GM03348 (cell line): Measurements from ENCODE around the gene ANTKMT.

Experiments
- DNase-seq: peaks from one replicate; pipeline ENCODE4 v3.0.0; 2012; ENCODE audit warnings: low spot score

ANTKMT gene, protein sequence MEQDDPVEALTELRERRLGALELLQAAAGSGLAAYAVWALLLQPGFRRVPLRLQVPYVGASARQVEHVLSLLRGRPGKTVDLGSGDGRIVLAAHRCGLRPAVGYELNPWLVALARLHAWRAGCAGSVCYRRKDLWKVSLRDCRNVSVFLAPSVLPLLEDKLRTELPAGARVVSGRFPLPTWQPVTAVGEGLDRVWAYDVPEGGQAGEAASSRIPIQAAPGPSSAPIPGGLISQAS

DNA sequence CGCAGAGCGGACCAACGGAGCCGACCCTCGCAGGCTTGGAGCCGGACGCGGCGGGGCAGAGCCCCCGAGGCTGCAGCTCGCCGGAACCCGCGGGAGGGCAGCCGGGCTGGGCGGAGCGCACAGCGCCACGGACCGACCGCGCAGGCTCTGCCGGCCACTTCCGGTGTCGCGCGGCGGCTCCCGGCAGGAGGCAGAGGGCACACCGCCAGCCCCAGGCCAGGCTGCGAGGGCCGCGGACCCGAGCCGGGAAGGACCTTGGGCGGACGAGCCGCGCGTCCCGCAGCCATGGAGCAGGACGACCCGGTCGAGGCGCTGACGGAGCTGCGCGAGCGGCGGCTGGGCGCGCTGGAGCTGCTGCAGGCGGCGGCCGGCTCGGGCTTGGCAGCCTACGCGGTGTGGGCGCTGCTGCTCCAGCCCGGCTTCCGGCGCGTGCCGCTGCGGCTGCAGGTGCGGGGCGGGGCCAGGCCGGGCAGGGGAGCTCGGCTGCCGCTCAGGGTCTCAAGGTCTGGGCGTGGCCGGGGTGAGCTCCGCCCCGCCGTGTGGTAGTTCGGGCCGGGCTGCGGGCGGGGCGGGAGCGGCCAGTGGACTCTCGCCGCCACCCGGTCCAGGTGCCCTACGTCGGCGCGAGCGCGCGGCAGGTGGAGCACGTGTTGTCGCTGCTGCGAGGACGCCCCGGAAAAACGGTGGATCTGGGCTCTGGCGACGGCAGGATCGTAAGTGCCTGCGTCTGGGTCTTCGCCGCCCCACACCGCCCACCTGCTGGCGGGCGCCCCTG is at the start of gene ANTKMT:
ANTKMT (plus strand) TSS at position 157 of the 775 bp plus-strand sequence; CDS start at position 286, 129 bp downstream.
- peak; percentile 93 for DNase-seq

DNA sequence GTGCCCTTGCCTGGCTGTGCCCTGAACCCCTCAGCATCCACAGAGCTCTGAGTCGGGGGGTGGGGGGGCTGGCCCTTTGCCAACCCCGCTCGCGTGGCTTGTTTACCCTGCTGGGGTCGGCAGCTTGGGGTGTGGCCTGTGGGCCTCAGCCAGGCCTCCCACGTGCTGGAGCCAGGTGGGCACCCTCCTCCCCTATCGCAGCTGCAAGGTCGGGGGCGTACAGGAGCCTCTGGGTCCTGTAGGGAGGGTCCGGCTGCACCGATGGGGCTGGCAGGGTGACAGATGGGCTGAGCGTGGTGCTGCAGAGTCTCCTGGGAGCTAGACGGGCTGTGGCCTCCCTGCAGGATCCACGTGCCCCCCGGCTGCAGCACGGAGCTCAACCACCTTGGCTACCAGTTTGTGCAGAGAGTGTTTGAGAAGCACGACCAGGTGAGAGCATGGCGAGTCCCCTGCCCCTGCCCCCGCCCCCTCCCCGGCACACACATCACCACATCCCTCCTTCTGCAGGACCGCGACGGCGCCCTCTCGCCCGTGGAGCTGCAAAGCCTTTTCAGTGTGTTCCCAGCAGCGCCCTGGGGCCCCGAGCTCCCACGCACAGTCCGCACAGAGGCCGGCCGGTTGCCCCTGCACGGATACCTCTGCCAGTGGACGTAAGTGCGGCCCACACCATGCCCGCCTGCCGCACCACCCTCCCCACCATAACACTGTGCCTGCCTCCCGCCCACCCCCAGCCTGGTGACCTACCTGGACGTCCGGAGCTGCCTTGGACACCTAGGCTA is 49.4 kb upstream of the ANTKMT start:
- DNase-seq = no peak

DNA sequence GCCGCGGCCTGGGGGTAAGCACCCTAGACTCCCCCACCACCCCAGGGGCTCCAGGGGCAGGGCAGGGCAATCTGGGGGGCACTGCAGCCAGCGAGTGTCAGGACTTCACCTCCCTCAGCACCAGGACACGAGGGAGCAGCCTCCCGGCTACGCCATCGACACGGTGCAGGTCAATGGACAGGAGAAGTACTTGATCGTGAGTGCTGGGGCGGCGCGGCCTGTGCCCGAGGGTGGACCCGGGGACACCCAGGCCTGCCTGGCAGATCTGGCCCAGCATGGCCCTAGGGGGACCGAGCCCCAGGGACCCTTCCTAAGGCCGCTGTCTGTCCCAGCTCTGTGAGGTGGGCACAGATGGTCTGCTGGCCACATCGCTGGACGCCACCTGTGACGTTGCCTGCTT is 48.6 kb upstream of the ANTKMT start:
- no peak for DNase-seq

DNA sequence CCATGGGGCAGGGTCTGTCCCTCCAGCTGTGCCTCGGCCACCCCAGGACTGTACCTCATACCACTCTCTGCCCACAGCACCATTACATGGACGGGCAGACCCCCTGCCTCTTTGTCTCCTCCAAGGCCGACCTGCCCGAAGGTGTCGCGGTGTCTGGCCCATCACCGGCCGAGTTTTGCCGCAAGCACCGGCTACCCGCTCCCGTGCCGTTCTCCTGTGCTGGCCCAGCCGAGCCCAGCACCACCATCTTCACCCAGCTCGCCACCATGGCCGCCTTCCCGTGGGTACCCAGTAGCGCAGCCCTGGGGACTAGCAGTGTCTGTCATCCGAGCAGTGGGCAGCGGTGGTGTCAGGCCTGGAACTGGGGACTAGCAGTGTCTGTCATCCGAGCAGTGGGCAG is 48.1 kb upstream of the ANTKMT start:
- no peak for DNase-seq

DNA sequence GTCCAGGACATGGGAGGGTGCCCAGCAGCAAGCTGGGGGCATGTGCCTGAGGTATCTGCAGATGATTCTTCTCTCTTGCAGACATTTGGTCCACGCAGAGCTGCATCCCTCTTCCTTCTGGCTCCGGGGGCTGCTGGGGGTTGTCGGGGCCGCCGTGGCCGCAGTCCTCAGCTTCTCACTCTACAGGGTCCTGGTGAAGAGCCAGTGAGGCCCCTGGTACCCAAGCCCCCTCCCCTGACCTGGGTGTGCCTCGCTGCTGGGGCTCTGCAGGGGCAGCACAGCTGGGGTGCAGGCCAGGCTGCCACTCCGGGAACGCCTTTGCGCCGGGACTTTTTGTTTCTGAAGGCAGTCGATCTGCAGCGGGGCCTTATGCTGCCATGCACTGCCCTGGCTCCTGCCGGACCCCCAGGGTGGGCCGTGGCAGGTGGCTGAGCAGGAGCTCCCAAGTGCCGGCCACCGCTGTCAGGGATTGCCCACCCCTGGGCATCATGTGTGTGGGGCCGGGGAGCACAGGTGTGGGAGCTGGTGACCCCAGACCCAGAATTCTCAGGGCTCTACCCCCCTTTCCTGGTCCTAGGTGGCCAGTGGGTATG is 47.5 kb upstream of the ANTKMT start:
- no peak for DNase-seq

DNA sequence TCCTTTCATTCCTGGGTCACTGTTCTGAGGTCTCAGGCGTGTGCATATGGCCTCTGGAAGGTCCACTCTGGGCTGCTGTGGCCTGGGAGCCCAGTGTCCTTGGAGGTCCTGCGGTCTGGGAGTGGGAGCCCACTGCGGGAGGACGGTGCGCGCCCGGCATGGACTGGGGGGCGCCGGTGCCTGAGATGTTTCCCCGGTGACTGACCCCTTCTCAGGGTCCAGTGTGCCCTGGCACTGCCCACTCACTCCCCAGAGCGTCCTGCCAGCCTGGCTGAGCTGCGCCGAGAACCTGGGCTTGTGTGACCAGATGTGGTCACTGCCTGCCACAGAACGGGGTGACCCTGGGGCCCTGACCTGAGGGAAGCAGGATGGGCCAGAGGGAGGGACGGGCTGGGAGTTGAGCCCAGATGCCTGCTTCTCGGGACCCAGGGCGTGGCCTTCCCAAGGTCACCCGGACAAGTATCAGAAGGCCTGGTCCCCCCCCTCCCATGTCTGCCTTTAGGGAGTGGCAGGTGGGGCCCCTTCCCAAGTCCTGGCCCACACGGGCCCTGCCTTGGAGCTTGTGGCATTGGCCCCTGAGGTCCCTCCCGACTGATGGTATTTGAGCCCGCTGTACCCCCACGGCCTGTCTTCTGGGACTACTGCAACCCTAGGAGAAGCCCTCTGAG is 46.6 kb upstream of the ANTKMT start:
- DNase-seq = no peak

DNA sequence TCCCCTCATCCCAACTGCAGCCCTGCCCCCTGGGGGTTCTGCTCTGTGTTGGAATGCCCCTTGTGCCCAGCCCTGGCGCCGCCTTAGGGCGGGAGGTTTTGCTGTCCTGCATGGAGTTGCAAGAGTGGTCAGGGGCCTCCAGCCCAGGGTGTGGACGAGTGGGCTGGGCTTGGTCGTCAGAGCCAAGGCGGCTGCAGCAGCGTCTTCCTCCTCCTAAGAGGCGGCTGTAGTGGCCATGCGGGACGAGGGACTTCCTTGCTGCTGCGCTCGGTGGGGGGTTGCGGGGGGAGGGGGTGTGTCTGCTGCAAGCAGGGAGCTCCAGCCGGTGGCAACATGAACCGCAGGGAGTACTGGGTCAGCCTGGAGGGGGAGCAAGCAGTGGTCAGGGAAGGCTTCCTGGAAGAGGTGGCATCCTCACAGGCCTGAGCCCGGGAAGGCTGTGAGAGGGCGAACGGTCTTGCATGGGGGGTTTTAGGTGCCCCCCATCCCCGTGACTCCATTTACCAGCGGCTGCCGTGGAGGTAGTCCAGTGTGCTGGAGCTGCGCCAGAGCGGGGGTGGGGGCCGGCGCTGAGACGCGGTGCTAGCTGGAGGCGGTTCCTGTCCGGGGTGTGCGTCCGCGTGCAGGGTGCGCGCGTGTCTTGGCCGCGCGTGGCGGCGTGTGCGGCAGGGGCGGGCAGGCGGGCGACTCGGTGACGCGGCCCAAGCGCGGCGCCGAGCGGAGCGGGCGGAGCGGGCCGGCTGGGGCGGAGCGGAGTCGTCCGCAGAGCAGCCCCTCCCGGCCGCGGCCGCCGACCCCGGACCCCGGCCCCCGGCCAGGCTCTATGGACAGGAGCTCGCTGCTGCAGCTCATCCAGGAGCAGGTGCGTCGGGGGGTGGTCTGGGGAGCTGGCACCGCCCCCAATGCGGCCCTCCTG is 45.7 kb upstream of the ANTKMT start, which contains the start of gene RHBDL1:
RHBDL1 (plus strand) TSS at position 704 of the 916 bp plus-strand sequence; CDS start at position 824, 120 bp downstream.
- peak; percentile 68 for DNase-seq

DNA sequence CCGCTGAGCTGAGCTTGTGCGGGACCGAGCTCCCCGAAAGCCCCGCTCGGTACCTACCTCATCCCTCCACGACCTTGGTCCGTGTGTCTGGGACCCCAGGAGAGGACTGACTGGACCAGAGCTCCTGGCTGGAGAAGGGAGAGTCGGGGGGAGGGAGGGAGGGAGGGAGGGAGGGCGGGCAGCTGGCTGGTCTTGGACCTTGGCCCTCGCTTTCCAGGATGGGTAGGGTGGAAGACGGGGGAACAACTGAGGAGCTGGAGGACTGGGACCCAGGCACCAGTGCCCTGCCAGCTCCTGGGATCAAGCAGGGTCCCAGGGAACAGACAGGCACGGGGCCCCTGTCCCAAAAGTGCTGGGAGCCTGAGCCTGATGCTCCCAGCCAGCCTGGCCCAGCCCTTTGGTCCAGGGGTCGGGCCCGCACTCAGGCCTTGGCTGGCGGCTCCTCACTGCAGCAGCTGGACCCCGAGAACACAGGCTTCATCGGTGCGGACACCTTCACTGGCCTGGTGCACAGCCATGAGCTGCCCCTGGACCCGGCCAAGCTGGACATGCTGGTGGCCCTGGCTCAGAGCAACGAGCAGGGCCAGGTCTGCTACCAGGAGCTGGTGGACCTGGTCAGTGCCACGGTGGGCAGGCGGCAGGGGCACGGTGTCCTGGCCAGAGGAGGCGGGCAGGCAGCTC is 44.9 kb upstream of the ANTKMT start:
- peak; percentile 18 for DNase-seq

DNA sequence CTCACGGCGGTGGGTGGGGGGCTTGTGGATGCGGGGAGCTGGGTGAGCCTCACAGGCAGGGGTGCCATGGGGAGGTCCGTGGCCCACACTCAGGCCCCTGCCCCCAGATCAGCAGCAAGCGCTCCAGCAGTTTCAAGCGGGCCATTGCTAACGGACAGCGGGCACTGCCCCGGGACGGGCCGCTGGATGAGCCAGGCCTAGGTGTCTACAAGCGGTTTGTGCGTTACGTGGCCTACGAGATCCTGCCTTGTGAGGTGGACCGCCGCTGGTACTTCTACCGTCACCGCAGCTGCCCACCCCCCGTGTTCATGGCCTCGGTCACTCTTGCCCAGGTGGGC is 44.4 kb upstream of the ANTKMT start:
- DNase-seq = no peak

DNA sequence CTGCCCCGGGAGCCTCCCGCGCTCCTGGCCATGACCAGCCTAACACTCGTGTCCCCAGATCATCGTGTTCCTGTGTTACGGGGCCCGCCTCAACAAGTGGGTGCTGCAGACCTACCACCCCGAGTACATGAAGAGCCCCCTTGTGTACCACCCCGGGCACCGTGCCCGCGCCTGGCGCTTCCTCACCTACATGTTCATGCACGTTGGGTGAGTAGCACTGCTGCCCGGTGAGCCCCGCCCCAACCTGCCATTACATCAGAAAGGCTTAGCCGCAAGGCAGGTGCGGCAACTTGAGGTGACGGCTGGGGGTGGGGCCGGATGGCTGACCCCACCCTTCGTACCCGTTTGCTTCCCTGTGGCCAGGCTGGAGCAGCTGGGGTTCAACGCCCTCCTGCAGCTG is 44.0 kb upstream of the ANTKMT start:
- no peak for DNase-seq

DNA sequence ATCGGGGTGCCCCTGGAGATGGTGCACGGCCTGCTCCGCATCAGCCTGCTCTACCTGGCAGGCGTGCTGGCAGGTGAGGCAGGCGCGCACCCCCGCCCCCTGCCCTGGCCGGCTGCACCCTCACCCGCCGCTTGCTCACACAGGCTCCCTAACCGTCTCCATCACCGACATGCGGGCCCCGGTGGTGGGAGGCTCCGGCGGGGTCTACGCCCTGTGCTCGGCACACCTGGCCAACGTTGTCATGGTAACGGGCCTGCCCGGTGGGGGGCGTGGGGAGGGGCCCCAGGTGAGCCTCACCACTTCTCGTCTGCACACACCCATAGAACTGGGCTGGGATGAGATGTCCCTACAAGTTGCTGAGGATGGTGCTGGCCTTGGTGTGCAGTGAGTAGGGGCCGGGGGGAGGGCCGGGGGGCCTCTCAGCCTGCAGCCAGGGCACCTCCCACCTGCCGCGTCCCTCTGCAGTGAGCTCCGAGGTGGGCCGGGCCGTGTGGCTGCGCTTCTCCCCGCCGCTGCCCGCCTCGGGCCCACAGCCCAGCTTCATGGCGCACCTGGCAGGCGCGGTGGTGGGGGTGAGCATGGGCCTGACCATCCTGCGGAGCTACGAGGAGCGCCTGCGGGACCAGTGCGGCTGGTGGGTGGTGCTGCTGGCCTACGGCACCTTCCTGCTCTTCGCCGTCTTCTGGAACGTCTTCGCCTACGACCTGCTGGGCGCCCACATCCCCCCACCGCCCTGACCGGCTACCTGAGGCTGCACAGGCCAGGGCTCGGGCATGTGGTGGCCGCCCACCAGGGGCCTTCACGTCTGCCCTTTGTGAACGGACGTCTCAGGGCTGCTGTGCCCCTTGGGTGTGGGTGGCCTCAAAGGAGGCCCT is 43.4 kb upstream of the ANTKMT start:
- no peak for DNase-seq

DNA sequence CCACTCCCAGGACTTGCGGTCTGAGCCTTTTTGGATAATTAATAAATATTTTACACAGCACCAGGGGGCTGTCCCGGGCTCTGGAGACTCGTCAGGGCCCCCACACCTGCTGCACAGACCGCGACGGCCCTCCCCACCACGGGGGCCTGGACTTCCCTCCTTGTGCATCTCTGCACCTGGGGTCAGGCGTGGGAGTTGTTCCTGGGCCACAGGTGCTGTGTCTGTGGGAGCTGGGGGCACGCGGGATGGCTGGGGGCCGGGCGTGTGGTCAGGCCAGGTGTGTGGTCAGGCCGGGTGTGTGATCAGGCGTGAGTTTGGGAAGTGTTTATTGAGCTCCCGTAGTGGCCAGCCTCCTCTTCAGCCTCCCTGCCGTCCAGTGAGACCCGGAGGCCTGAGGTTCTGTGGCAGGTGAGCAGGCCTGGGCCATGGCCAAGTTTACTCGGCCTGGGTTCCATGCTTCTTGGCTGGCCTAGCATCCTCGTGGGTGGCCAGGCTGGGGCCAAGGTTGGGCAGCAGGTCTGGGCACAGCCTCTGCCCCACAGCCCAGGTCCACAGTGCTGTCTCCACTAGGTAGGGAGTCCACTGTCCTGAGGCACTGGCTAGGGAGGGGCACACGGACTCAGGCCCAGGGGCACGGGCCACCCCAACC is 42.6 kb upstream of the ANTKMT start:
- no peak for DNase-seq

DNA sequence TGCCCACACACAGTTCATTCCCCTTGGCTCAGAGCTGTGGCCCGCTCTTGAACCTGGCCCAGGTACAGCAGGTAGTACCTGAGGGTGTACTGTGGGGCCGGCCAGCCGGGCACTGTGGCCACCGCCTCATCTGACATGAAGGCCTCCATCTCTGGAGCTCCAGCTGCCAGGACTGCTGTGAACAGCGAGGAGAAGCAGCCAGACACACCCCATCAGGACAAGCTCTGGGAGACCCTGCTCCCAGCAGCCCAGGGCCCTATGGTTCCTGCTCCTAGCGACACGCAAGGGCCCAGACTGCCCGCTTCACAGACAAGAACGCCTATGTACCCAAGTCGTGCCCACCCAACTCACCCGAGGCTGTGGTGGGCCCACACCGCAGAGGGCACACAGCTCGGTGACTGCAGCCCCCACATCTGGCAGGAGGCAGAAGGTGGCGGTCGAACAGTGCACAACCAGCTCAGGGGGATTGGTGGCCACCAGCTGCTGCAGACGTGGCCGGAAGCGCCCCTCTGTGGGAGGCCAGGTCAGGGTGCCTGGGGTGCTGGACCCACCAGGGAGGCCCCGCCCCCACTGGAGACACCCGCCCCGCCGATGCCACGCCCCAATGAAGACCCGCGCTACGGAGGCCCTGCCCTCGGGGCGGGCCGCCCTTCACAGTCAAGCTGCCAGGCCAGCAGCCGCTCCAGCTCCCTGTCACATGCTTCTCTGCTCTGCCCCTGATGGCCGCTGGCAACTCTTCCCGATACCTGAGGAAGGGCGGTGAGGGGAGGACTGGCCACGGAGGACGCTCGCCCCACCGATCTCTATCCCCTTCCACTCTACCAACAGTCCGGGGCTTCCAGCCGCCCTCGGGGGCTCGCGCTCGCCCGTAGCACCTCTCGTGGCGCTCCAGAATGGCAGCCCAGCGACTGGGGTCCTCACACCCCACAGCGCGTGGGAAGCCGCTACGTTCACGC is 41.8 kb upstream of the ANTKMT start:
- DNase-seq = peak; percentile 73

DNA sequence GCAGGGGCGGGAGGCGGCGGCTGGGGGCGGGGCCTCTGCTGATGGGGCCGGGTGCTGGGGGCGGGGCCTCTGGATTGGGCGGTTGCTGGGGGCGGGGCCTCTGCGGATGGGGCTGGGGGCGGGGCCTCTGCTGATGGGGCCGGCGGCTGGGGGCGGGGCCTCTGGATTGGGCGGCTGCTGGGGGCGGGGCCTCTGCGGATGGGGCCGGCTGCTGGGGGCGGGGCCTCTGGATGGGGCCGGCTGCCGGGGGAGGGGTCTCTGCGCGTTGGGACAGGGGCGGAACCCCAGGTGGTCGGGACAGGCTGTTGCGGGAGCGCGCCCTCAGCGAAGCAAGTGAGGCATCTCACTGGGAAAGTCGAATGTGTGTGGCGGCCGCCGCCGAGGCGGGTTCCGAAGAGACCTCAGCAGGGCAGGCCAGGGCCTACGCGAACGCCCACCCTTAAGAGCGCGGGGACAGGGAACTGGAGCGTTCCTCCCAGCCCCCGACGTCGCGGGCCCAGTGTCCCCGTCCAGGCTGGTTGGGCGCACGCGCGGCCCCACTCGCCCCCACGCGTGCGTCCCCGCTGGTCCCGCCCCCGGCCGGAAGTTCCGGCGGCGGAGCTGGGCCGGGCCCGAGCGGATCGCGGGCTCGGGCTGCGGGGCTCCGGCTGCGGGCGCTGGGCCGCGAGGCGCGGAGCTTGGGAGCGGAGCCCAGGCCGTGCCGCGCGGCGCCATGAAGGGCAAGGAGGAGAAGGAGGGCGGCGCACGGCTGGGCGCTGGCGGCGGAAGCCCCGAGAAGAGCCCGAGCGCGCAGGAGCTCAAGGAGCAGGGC is 40.9 kb upstream of the ANTKMT start, which contains the start of gene STUB1:
STUB1 (plus strand) TSS at position 597 of the 811 bp plus-strand sequence; CDS start at position 713, 116 bp downstream.
- DNase-seq = peak; percentile 96

DNA sequence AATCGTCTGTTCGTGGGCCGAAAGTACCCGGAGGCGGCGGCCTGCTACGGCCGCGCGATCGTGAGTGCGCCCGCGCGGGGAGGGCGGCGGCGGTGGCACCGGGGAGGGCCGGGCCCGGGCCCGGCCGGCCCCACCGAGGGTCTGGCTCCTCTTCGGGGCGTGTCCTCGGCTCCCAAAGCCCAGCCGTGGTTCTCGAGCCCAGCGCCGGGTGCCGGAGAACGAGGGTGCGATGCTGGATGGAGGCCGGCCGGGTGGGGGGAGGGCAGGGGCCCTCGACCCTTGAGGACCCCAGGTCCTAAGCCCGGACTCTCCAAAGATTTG is 40.4 kb upstream of the ANTKMT start:
- DNase-seq = peak; percentile 37

DNA sequence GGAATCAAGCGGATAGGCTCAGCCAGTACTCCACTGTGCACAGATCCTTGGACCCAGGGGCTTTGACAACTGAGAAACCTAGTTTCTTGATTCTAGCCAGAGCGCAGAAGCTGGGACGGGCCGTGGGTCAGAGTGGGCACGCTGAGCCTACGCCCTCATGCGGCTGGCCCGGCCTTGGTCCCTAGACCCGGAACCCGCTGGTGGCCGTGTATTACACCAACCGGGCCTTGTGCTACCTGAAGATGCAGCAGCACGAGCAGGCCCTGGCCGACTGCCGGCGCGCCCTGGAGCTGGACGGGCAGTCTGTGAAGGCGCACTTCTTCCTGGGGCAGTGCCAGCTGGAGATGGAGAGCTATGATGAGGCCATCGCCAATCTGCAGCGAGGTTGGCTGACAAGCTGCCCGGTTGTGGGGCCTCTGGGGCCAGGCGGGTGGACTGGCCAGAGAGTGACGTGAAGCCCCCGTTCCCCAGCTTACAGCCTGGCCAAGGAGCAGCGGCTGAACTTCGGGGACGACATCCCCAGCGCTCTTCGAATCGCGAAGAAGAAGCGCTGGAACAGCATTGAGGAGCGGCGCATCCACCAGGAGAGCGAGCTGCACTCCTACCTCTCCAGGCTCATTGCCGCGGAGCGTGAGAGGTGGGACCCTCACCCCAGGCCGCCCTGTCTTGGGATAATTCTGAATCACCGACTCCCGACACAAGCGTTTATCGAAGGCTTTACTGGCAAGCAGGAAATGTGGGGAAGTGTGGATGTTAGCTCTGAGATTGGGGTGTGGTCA is 39.8 kb upstream of the ANTKMT start:
- peak; percentile 29 for DNase-seq
